Measurements from ENCODE around the gene ACTL7B. TPM values are rescaled to one million over a fixed set of nuclear protein-coding genes. Genes with fewer than 3 reads are reported as not detected.
"Not testable (repeated sequence)": the region's sequence is repeated elsewhere in the genome, so short reads cannot be mapped to it uniquely, and the experiment has no call there.

ACTL7B gene
- total RNA-seq, 1 donor from 2014 or later, result not detected

- Mint-ChIP-seq H3K9me3 (no peaks in the 10 kb centered on the region), H3K4me3 (no peak overlapping the region), H3K4me1 (no peaks in the 10 kb centered on the region), H3K27ac (ENCODE audit: unreplicated experiment) (no peak overlapping the region), H3K27me3 (ENCODE audit: low read depth) (no peaks in the 10 kb centered on the region), H3K36me3 (ENCODE audit: low read depth) (peaks cover 16% of the 10 kb centered on the region)
- DNase-seq (ENCODE audit: low read depth, low spot score), result no peak
- no peak for TF ChIP-seq CTCF (conservative IDR thresholded peaks at IDR 0.05)
Observed at GRCh38 chr9:108897324-108898096, 41.7 kb upstream of the ACTL7B start.

GRCh38 chr9:108894225-108894997 is 38.6 kb upstream of the ACTL7B start:
- Mint-ChIP-seq H3K9me3 (no peaks in the 10 kb centered on the region), H3K27ac (ENCODE audit: unreplicated experiment) (no peak overlapping the region), H3K4me1 (no peaks in the 10 kb centered on the region), H3K4me3 (no peak overlapping the region), H3K27me3 (ENCODE audit: low read depth) (no peaks in the 10 kb centered on the region), H3K36me3 (ENCODE audit: low read depth) (peaks cover 16% of the 10 kb centered on the region)
- no peak for DNase-seq (ENCODE audit: low read depth, low spot score)
- TF ChIP-seq CTCF (conservative IDR thresholded peaks at IDR 0.05), result no peak

GRCh38 chr9:108889649-108890067 is 33.9 kb upstream of the ACTL7B start:
- TF ChIP-seq CTCF (conservative IDR thresholded peaks at IDR 0.05), result no peak
- Mint-ChIP-seq H3K36me3 (ENCODE audit: low read depth) (peaks cover 28% of the 10 kb centered on the region), H3K9me3 (peaks cover 3% of the 10 kb centered on the region), H3K4me1 (no peaks in the 10 kb centered on the region), H3K27ac (ENCODE audit: unreplicated experiment) (no peak overlapping the region), H3K4me3 (no peak overlapping the region), H3K27me3 (ENCODE audit: low read depth) (no peaks in the 10 kb centered on the region)
- DNase-seq (ENCODE audit: low read depth, low spot score), result no peak

- H3K36me3 Mint-ChIP-seq (ENCODE audit: low read depth), result peaks cover 27% of the 10 kb centered on the region
- H3K9me3 Mint-ChIP-seq, result not testable (repeated sequence)
Observed at GRCh38 chr9:108886594-108887271, 30.9 kb upstream of the ACTL7B start.

GRCh38 chr9:108885643-108886348 is 30.0 kb upstream of the ACTL7B start:
- no peaks in the 10 kb centered on the region for H3K27me3 Mint-ChIP-seq (ENCODE audit: low read depth)
- TF ChIP-seq CTCF (conservative IDR thresholded peaks at IDR 0.05), result no peak
- H3K4me3 Mint-ChIP-seq, result no peak overlapping the region
- H3K27ac Mint-ChIP-seq (ENCODE audit: unreplicated experiment), result no peak overlapping the region
- no peak for DNase-seq (ENCODE audit: low read depth, low spot score)
- no peaks in the 10 kb centered on the region for H3K4me1 Mint-ChIP-seq
- H3K36me3 Mint-ChIP-seq (ENCODE audit: low read depth), result peaks cover 24% of the 10 kb centered on the region
- H3K9me3 Mint-ChIP-seq, result peaks cover 3% of the 10 kb centered on the region

More at GRCh38 chr9:108886594-108887271, 30.9 kb upstream of the ACTL7B start:
- H3K4me1 Mint-ChIP-seq; DNase-seq (ENCODE audit: low read depth, low spot score); H3K27me3 Mint-ChIP-seq (ENCODE audit: low read depth); H3K4me3 Mint-ChIP-seq; H3K27ac Mint-ChIP-seq (ENCODE audit: unreplicated experiment): not testable (repeated sequence)

Data from neural crest cell (in vitro differentiated cells).